SKM-1 treated with dmso at 0.1 percent for 144 hours (cell line): ENCODE measurements around the gene SLC1A1.
"Not testable (repeated sequence)": the region's sequence is repeated elsewhere in the genome, so short reads cannot be mapped to it uniquely, and the experiment has no call there.

Source experiments
- DNase-seq: peaks from one replicate; lab custom pipeline; 2025; ENCODE audit not compliant: unreplicated experiment; lab: John Stamatoyannopoulos, UW

The SLC1A1 gene

DNA sequence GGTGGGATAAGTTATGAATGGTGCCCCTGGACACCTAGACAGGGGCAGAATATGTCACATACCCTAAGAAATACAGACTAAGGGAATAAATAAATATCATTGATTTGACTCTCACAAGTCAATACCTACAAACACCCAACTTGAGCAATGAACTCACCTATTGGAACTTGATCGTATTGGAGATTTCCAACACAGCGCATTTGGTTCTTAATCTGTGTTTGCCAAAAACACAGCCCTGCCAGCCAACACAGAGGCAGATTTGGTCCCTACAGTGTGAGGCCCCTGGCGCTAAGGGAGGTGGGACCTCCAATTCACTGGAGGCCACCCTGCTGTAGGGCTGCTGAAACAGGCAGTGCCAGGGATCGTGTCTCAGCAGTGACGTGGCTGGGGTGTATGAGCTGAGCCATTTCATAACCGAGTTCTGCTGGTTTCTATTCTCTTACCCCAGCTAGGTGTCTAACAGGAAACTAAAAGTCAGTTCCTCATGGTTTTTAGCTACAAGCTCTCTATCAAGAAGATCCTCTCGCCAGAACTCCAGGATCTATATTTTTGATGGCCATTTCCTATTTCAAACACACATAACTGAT, 84.5 kb downstream of the SLC1A1 start:
- DNase-seq: peak; percentile 4

DNA sequence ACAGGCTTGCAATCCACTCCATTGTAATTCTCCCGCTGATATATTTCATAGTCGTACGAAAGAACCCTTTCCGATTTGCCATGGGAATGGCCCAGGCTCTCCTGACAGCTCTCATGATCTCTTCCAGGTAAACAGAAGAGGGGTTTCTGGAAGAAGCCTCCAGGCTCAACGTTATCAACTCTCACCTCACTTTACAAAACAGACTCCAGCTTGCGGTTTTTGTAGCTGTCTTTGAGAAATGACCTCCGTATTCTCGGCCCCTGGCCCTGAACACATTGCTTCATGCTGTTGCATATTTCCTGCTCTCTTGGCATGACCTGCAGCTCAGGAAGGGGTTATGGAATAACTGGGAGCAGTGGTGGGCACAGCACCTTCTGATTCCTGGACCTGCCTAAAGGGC, 85.7 kb downstream of the SLC1A1 start:
- no peak for DNase-seq

DNA sequence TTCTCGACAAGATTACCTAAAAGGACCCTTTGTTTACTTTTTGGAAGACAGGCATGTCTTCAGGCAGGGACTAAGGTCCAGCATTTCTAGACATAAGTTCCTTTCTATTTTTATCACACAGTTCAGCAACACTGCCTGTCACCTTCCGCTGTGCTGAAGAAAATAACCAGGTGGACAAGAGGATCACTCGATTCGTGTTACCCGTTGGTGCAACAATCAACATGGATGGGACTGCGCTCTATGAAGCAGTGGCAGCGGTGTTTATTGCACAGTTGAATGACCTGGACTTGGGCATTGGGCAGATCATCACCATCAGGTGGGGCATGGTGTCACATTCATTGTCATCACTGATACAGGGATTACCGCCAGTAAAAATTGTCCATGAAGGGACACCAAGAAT, 86.2 kb downstream of the SLC1A1 start:
- DNase-seq: no peak

DNA sequence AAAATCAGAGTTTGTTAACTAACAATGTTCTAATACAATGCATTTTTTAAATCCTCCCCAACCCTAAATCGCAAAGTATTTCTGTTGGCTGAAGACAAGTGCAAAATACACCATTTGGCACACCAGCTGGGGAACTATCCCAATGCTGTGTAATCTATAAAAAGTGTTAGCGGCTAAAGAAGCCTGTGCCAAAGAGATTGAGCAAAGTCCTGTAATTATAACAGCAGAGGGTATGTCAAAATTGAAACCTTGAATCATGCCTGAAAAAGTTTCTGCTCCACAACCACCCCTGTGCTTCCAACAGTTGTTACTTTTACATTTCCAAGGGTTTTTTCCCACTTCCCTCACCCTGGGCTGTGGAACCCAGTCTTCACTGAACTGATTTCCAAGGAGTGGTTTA, 88.7 kb downstream of the SLC1A1 start:
- no peak for DNase-seq

DNA sequence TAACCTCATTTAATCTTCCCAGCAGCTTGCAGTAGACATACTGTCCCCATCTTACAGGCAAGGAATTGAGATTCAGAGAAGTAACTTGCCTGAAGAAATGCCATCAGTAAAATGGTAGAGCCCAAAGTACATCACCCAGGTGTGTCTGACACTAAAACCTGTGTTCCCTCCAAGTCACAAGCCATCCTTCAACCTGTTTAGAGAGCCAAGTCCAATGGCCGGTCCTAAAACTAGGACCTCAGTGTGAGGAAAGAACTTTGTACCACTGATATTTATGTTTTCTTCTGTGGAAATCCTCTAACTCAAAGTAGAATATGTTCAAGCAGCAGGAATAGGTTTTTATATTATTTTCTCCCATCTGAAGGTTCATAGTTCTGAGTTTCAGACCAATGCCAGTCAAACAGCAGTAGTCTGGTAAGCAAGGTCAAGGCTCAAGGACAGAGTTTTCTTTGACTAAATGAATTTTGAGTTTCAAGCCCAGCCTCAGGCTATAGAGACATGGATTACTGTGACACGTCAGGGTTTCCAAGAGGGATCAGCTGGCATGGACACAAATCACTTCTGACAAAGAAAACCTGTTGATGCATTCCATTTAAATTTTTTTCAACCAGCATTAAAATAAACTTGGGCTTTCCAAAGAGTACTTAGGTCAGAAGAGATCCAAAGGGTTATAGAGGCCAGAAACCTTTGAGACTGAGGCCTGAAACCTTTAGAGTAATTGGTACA, 90.9 kb downstream of the SLC1A1 start:
- no peak for DNase-seq

DNA sequence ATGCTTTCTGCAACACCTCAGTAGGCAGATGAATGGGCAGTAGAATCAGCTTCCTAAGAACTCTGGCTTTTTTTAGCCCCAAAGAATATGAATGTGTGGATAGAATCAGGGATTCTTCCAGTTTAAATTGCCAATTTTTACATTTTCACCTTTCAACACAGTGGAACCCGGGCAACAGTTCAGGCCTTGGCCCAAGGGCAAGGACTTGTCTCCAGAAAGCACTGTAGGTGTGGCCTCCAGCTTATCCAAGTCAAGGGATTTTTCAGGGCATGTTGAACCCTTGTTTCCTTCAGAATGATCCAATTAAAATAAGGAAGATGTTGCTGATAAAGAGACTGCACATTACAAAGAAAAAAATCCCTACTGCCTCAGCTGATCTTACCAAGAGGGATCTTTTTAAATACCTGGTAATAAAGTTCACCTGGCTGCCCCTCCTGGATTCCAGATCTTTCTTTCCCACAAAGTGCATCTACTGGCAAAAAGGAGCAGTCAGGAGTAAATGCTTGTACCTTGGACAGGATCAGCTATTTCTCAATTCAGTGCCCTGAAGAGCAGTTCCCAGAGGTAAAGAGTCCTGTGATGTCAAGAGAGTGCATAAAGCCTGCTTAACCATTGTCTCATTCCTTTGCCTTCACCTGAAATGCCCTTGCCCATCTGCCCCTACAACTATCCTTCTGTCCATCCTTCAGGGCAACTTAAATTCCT, 91.7 kb downstream of the SLC1A1 start:
- no peak for DNase-seq

DNA sequence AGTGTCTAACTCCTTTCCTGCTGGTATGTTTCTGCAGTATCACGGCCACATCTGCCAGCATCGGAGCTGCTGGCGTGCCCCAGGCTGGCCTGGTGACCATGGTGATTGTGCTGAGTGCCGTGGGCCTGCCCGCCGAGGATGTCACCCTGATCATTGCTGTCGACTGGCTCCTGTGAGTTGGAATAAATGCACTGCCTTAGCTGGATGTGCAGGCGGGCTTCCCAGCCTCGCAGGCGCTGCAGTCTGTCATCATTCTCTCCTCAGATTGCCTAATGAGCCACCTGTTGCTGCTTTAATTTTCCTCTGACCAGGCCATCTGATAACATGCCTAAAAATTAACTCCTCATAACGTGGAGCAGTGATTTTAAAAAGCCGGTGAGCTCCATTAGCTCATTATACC, 92.7 kb downstream of the SLC1A1 start:
- no peak for DNase-seq

DNA sequence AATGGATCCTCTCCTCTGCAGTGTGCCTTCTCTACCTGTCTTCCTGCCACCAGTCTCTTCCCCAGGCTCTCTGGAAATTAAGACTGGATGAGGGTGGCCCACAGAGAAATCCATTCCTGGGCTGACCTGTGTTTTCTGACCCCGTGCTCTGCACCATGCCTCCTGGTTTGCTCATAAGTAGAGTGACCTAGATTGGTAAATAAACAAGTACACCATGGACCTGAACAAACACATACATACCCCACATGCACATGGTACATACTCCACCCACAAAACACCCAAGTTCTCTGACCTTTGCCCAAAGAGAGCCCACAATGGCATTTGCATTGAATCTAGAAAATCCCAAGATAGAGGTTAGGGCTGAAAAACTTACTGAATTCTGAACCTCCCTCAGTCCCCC, 94.4 kb downstream of the SLC1A1 start:
- DNase-seq: no peak

DNA sequence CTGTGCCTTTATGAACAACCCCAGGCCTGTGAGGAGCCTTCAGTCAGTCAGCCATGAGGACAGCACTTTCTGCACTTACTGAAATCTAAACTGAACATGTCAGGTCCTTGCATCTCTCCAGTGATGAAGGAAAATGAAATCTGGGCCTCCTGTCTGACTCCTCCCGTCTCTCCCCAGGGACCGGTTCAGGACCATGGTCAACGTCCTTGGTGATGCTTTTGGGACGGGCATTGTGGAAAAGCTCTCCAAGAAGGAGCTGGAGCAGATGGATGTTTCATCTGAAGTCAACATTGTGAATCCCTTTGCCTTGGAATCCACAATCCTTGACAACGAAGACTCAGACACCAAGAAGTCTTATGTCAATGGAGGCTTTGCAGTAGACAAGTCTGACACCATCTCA, 94.9 kb downstream of the SLC1A1 start:
- no peak for DNase-seq

DNA sequence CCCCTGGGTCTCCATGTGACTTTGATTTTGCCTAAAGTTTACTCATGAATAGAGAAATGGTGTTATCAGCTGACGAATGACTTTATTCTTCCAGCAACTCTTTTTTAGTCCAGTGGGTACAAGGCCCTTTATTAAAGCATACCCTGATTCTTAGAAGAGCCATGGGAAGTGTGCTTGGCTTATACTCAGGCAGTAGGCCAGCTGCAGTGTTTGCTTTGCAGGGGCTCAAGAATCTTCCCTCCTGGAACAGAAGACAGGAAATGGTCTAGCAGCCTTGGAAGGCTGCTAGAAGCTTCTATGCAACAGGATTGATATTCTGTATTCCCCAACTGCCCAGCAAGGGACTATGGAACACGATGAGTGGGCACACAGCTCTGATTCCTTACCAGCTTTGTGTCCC, 98.5 kb downstream of the SLC1A1 start:
- DNase-seq: no peak

DNA sequence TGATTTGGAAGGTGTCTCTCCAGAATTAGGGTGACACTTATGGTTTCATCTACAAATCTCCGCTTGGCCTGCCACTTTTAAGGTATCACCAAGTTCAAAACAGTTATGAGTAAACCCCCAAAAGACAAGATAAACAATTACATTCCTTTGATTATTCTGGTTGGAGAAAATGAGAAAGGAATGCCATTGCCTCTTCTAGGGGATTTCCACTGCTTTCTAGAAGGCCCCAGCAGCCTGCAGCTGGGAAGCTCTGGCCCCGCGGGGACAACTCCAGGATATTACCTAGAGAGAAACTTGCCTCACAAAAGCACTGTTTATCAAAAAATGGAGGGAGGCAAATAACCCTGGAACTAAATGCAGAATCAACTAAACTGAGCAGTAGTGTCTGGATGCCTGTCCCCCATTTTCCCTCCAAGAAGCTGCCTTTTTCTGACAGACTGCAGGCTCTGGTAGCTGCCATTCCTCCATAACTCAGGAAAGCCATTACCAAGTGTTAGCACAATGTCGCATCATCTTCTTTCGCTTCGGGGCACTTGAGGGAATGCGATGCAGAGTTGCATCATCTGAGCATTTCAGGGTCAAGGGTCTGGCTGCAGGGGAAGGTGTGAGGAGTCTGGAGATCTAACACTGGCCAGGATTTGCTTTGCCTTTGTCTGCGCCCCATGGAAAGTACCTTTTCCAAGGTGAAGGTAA, 100.3 kb downstream of the SLC1A1 start:
- DNase-seq: no peak

DNA sequence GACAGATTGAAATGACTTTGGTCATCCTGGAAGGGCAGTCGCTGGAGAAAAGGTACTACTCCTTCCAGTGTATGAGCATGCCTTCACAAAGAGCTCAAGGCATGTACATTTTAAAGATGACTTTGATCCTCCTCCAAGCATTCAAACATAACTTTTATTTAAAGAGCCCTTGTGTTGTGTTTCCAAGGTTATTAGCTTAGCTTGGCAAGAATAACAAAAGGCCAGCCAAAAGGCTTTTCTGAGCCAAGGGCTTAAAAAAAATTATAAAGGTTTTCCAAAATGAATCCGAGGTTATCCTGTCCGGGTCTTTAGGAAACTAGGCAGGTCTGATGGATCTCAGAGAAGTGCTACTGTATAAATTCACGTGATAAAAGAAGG, 100.8 kb downstream of the SLC1A1 start:
- DNase-seq: no peak

DNA sequence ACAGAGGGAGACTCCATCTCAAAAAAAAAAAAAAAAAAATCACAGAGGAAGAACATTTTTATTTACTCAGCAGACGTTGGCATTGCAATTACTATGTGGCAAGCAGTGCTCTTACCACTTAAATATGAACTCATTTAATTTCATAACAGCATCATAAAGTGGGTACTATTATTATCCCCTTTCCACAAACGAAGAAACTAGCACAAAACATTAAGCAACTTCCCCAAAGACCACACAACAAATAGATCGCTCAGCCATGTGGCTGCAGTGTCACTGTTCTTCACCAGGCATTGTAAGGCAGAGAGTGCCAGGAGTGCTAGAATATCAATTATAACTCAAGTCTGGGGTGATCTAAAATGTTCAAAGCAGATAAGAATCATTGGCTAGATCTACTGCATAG, 102.0 kb downstream of the SLC1A1 start:
- DNase-seq: no peak

DNA sequence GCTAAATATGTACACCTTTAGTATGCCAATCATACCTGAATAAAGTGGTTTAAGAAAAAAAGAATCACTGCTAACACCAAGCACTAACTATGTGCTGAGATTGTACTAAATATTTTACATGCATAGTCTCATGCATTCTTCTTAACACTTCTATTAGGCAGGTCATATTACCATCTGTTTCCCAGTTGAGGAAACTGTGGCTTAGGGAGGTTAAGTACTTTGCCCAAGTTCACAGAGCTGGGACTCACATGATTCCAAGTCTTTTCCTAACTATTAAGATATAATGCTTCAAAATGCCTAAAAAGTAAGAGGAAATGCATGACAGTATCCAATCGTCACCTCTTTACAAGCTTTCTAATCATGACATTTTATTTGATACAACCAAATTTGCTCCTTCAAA, 102.6 kb downstream of the SLC1A1 start:
- no peak for DNase-seq

DNA sequence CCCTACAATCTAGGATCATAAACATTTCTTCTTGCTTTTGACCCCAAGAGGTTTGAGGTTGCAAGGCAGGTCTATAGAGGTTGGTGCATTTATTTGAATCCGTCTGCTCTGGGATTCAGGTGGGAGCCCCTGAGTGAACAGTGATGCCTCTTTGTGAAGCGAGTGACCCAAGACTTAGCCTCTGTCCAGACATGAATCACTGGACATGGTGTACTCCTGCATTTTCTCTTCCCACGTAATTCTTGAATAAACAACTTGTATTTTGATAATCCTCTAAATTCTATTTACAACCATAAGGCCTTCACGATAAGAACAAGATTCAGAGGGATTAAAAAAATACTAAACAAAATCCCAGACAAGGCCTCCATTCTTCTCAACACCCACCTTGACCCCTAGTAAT, 104.3 kb downstream of the SLC1A1 start:
- no peak for DNase-seq

DNA sequence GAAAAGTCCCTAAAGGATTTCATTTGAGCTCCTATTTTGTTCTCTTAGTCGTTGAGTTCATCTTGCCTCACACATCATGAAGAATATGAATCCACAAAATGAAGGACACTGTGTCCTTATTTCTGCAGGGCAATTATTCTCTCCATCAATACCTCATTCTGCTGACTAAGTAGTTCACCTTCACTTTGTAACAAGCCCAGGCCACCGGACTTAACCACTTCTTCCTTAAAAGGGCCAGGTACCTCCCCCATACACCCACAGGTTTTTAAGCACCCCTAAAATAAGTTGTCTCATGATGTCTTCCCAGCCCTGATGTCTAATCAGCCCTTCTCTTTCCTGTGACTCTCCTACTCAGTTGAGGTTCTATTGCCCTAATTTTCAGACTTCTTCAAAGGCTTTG, 104.7 kb downstream of the SLC1A1 start:
- DNase-seq: no peak

DNA sequence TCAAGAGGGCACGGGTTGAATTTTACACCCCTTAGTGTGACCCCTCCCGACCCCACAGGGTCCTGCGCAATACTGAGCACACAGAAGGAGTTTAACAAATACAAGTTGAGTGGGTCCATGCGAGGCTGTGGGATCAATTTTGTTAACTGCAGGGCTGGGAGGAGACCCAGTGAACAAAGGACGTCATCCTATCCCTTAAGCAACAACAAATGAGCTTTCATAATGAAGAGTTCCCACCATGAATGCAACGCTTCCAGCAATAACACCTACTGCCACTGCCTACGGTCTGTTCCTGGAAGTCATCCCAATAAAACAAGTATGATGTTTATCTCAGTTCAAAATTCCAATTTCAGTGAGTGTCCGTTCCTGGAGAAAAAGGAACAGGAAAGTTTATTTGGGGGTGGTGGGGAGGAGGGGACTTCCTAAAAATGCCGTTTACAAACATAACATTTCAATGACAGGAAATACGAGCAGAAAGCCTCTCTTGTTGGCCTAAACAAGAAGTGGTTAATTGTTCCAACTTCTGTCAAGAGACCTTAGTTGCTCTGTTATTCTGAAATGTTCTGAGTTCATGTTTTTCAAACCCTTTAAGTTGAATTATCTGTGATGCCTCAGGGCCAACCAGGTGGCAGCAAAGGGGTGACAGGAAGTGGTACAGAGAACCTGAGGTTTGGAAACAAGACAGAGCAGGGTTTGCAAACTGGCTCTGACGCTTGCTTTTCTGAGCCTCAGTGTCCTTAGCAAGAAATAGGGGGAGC, 106.1 kb downstream of the SLC1A1 start:
- DNase-seq: no peak

DNA sequence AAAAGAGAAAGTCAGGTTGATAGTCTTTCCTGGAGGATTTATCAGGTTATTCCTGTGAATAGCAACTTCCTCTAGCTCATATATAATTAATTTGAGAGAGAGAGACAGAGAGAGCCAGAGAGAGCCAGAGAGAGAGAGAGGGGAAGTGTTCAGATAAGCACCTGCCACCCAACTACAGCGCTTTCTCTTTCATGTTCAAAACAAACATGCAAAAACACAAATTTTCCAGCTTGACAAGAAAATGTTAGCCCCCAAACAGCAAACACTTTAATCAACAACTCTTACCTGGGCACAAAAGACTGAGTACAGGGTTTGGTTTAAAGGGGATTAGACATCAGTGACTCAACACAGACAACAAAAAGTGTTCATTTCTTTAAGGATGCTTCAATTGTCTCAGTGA, 110.1 kb downstream of the SLC1A1 start:
- no peak for DNase-seq

DNA sequence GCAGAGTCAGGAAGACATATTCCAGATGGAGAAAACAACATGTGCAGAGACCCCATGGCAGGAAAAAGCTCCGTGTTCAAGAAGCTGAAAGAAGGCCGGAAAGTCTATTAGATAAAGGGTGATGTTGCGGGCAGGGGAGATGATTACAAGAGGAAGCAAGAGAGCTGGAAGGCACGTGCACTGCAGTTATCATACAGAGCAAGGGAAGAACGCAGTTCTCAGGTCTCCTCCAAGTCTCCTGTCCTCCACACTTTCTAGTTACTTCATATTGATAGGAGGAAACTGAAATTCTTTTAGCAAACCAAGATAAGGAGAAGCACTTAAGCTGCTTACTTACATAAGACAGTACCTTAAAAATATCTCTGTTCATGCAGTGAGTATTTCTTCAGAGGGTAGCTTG, 113.6 kb downstream of the SLC1A1 start:
- no peak for DNase-seq

DNA sequence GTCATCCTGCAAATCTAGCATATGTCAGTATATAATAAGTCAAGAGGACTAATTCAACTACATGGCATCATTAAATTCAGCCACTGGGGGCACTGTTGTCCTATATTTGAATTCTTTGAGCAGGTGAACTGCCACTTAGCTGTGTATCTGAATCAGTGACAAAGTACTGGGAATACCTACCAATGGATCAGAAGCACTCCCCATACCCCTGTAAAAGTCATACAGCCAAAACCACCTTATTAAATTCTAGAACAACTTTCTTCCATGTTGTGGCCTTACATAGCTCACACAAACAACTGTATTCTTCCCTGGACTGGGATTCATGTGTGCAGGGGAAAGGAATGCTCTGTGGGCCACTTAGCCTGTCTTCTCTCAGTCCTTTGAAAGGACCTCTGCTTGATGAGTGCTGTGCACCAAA, 114.4 kb downstream of the SLC1A1 start:
- DNase-seq: peak; percentile 57

DNA sequence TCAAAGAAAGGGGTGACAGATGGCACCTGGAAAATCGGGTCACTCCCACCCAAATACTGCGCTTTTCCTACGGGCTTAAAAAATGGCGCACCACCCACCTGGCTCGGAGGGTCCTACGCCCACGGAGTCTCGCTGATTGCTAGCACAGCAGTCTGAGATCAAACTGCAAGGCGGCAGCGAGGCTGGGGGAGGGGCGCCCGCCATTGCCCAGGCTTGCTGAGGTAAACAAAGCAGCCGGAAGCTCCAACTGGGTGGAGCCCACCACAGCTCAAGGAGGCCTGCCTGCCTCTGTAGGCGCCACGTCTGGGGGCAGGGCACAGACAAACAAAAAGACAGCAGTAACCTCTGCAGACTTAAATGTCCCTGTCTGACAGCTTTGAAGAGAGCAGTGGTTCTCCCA, 115.8 kb downstream of the SLC1A1 start:
- not testable (repeated sequence) for DNase-seq
